Hippocampal formation (tissue), 2 donors: ENCODE data around the gene DNM1L.

ENCODE experiments used
- DNase-seq, 2 donors: peaks; one replicate each; lab custom pipeline; 2025; lab: John Stamatoyannopoulos, UW

The DNM1L gene

GRCh38 chr12:32679091-32679919 lies at the start of gene DNM1L:
Gene DNM1L (plus strand): TSS chr12:32679301. CDS start chr12:32679364, 63 bp downstream.
- peak; percentile 96 for DNase-seq

- DNase-seq, result no peak
Observed at GRCh38 chr12:32641287-32641901, 37.7 kb upstream of the DNM1L start.

DNA sequence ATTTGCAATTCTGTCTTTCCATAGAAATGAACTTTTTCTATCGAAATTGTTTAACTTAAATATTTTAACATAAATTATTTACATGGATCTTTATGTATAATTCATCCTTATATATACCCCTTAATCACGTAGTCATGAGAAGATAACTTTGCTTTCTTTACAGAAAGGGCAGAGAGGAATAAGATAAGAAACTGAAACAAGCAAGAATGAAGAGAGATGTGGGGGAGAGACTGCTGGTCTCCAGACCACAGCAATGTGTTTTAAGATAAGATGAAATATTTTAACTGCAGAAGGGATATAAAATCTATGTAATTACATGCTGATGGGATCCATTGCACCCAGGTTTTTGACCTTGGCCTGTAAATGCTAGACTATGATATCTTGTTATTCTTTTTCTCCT lies 34.7 kb upstream of the DNM1L start:
- no peak for DNase-seq

- DNase-seq, result no peak
Observed at GRCh38 chr12:32647275-32647674, 31.8 kb upstream of the DNM1L start.

DNA sequence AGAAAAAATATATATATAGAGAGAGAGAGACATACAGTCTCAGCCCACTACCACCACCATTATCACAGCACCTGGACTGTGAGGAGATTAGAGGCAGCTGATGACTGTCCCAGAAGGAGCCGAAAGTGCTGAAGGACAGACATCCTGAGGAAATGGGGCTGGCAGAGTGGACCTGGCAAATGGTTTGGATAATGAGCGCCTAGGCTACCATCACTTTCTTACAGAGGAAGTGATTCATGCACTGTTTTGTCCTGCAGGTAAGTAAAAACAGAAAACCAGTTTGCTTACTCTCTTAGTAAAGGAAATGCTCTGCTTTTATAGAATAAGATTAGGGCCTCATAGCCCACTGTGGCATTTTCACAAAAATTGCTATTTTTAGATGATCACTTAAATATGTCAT lies 28.6 kb upstream of the DNM1L start:
- no peak for DNase-seq

GRCh38 chr12:32651151-32651955 lies 27.7 kb upstream of the DNM1L start:
- DNase-seq, result no peak

- no peak for DNase-seq
Observed at GRCh38 chr12:32651956-32652210, 27.2 kb upstream of the DNM1L start.

DNA sequence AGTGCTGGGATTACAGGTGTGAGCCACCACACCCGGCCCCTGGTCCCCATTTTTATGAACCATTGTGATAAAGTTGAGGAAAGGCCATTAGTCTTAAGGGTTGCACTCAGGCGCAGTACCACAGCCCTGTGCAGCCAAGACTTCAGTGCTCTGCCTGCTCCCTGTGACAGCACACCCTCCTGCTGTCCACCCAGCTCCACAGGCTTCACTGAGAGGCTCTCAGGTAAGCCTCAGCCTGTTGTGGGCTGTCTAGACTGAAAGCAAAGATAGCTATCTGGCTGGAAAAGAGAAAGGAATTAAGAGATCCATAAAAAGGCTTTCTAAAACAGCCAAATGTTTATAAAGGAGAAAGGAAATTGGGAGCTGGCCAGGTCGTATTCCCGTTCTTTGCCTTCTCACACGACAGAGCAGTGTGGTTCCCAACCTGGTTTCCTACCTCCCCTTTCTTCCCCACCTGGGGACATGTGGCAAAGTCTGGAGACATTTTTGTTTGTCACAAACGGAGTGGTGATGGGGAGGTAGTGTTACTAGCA lies 19.1 kb upstream of the DNM1L start:
- no peak for DNase-seq

DNA sequence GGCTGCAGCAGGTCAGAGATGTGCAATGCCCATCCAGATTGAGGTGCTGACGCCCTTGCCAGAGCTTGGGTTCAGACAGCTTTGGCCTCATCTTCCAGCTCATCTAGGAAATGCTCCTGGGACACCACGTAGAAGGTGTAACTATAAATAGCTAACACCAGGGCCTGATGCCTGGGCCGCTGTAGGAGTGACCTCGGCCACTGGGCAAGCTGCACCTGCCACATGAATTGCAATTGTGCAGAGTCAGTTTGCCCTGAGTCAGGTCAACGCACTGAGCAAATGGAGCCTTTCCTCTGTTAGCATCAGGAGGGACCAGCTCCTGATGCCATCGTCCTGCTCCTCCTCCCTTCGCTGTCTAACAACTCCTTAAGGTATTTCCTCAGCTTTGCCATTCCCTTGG lies 17.4 kb upstream of the DNM1L start:
- DNase-seq, result no peak

DNA sequence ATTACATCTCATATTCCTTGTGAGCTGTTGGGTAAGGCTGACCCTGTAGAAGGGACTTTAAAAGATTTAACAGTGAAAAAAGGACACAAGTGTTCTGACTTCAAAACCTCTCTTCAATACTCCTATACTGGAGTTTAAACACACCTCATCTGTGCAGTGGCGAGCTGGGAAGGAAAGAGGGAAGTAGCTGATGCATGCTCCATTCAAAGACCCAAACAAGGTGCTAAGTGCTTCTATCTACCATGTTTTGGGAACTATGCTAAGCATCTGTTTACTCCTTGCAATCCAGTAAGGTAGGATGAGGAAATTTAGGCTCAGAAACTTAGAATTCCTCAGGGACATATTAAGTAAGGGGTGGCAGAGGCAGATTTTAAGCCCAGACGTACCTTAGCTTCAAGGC lies 16.4 kb upstream of the DNM1L start:
- DNase-seq, result no peak

GRCh38 chr12:32666018-32666417 lies 13.1 kb upstream of the DNM1L start:
- no peak for DNase-seq

- DNase-seq, result no peak
Observed at GRCh38 chr12:32669584-32669983, 9.5 kb upstream of the DNM1L start.

- peak; percentile 17 to 81 for DNase-seq
Observed at GRCh38 chr12:32671930-32672780, 6.9 kb upstream of the DNM1L start.

- no peak for DNase-seq
Observed at GRCh38 chr12:32679920-32680237, 778 bp downstream of the DNM1L start.

- no peak for DNase-seq
Observed at GRCh38 chr12:32680787-32681186, 1.7 kb downstream of the DNM1L start.

DNA sequence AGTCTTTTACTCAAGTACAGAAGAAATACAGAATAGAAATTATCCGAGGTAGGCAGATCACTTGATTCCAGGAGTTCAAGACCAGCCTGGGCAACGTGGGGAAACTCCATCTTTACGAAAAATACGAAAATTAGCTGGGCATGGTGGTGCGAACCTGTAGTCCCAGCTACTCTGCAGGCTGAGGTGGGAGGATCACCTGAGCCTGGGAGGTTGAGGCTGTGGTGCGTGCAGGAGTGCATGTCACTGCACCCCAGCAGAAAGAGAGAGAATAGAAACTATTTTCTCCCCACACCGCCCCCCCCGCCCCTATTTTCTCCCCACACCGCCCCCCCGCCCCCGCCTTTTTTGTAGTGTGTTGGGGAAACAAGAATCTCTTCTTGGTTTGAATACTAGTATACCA lies 2.2 kb downstream of the DNM1L start:
- no peak for DNase-seq

GRCh38 chr12:32686340-32686739 lies 7.2 kb downstream of the DNM1L start:
- DNase-seq, result no peak

- DNase-seq, result no peak
Observed at GRCh38 chr12:32688786-32689185, 9.7 kb downstream of the DNM1L start.

DNA sequence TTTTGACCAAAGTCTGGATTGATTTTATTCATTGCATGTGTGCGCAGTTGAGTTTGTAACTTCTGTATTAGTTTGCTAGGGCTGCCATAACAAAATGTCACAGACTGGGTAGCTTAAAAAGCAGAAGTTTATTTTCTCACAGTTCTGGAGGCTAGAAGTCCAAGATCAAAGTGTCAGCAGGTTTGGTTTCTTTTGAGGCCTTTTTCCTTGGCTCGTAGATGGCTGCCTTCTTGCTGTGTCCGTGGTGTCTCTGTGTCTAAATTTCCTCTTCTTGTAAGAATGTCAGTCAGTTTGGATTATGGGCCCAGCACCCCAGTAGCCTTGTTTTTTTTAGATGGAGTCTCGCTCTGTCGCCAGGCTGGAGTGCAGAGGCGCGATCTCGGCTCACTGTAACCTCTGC lies 11.8 kb downstream of the DNM1L start:
- DNase-seq, result no peak

DNA sequence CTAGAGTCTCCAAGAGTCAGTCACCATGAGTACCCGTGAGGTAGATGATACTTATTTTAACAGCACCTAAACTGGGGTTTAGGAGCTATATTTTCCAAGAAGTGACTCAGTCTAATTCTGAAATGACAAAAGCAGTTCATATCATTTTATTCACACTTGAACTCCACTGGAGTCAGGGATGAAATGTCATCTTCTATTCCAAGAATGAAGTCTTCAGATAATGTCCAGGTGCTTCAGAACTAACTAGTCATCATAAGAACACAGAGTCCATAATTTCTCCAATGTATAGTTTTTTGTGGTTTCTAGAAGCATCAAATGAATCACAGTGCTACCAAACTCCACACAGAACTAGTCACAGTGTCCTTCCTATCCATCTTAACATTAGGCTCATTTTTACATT lies 13.3 kb downstream of the DNM1L start:
- no peak for DNase-seq

GRCh38 chr12:32693036-32693435 lies 13.9 kb downstream of the DNM1L start:
- no peak for DNase-seq

GRCh38 chr12:32695787-32696186 lies 16.7 kb downstream of the DNM1L start:
- DNase-seq, result no peak
